Fibroblast of lung (primary cell): Measurements from ENCODE around the gene CABLES2.

Source experiments
- EZH2 ChIP-seq: IDR thresholded peaks from 2 replicates; pipeline ENCODE4 v1.5.1; 2012; ENCODE audit warnings: low read length, control low read depth, mild to moderate bottlenecking; ENCODE audit errors: missing control alignments
- TF ChIP-seq, protein P1 (sequence below), 2 donors: IDR thresholded peaks in 1 of 2; conservative IDR thresholded peaks in 1 of 2; 1 replicate in 1 of 2; 2 replicates in 1 of 2; pipeline ENCODE4 v1.5.1; 2011 to 2012; ENCODE audit warnings: low read length in 2 of 2, control low read depth in 1 of 2, inconsistent platforms in 1 of 2, low read depth in 1 of 2, mild to moderate bottlenecking in 1 of 2

DNA sequence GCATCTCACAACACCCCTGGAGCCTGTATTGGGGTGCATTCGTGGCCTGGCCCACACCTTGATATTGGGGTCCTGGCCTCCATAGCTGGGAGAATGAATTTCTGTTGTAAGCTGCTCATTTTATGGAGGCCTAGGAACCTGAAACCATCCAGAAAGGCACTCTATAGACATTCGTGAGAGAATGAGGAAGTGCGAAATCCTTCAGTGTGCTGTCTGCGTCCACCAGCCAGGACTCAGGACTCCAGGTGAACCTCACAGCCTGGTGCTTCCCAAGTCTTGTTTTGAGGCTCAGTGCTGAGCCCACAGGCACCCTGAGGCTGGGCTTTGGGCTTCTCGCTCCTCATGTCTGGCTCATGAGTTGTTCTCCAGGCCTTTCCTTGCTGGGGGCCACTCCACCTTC is 32.1 kb upstream of the CABLES2 start:
- TF ChIP-seq, protein P1, sequence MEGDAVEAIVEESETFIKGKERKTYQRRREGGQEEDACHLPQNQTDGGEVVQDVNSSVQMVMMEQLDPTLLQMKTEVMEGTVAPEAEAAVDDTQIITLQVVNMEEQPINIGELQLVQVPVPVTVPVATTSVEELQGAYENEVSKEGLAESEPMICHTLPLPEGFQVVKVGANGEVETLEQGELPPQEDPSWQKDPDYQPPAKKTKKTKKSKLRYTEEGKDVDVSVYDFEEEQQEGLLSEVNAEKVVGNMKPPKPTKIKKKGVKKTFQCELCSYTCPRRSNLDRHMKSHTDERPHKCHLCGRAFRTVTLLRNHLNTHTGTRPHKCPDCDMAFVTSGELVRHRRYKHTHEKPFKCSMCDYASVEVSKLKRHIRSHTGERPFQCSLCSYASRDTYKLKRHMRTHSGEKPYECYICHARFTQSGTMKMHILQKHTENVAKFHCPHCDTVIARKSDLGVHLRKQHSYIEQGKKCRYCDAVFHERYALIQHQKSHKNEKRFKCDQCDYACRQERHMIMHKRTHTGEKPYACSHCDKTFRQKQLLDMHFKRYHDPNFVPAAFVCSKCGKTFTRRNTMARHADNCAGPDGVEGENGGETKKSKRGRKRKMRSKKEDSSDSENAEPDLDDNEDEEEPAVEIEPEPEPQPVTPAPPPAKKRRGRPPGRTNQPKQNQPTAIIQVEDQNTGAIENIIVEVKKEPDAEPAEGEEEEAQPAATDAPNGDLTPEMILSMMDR (conservative IDR thresholded peaks at IDR 0.05 in 1 of 2, IDR thresholded peaks at IDR 0.05 in 1 of 2; ENCODE audit: low read depth in 1 of 2, low read length in 2 of 2), result no peak
- no peak for TF ChIP-seq EZH2
